MCF 10A (cell line): ENCODE measurements around the gene NFE2L1. TPM values are rescaled to one million over a fixed set of nuclear protein-coding genes. Genes with fewer than 3 reads are reported as not detected.
A peak's percentile ranks its signal among the peaks of the same experiment; 100 is the strongest.

ENCODE experiments used
- BruUV-seq: library from RNA; stranded (reverse); fragments of 400-500 nt; replicated peaks from 2 replicates; lab custom pipeline; 2021; lab: Mats Ljungman, UMichigan
- CTCF ChIA-PET: fragments of 300-600 bp; sonication (Branson Sonifier 250); formaldehyde crosslinking; extraction: SDS; loops from one replicate; lab custom pipeline; 2021; ENCODE audit warnings: antibody characterized with exemption, inconsistent platforms; lab: Yijun Ruan, JAX
- POLR2A ChIA-PET: fragments of 300-600, 350-650 bp; sonication (Branson Sonifier 250); formaldehyde crosslinking; extraction: SDS; loops from one replicate; lab custom pipeline; 2020; ENCODE audit warnings: antibody characterized with exemption, inconsistent platforms; lab: Yijun Ruan, JAX
- DNase-seq: peaks from one replicate; pipeline ENCODE4 v3.0.0-alpha.2; 2018; ENCODE audit not compliant: unreplicated experiment
- H3K27ac Mint-ChIP-seq: one replicate; pipeline ENCODE4 v1.8.0; 2022; ENCODE audit warnings: mild to moderate bottlenecking, low read depth, mixed read lengths; ENCODE audit not compliant: unreplicated experiment
- H3K27me3 Mint-ChIP-seq: one replicate; pipeline ENCODE4 v1.8.0; 2022; ENCODE audit warnings: mixed read lengths; ENCODE audit not compliant: insufficient read depth, unreplicated experiment
- H3K36me3 Mint-ChIP-seq: one replicate; pipeline ENCODE4 v1.8.0; 2022; ENCODE audit warnings: mild to moderate bottlenecking, moderate library complexity, mixed read lengths; ENCODE audit not compliant: insufficient read depth, unreplicated experiment
- H3K4me1 Mint-ChIP-seq: one replicate; pipeline ENCODE4 v1.8.0; 2022; ENCODE audit warnings: mixed read lengths; ENCODE audit not compliant: insufficient read depth, unreplicated experiment
- H3K4me3 Mint-ChIP-seq: one replicate; pipeline ENCODE4 v1.8.0; 2022; ENCODE audit warnings: mild to moderate bottlenecking, moderate library complexity, mixed read lengths; ENCODE audit not compliant: unreplicated experiment
- H3K9me3 Mint-ChIP-seq: one replicate; pipeline ENCODE4 v1.8.0; 2022; ENCODE audit warnings: mixed read lengths; ENCODE audit not compliant: unreplicated experiment
- CTCF ChIP-seq: fragments of 200-600 bp; IDR thresholded peaks from one replicate; pipeline ENCODE4 v1.8.0; 2022; ENCODE audit warnings: antibody characterized with exemption, mild to moderate bottlenecking; ENCODE audit not compliant: unreplicated experiment
- intact Hi-C: fragments of 100-400 bp; cut with micrococcal nuclease; formaldehyde crosslinking; loops from 2 replicates; pipeline ENCODE4 v1.14.1; 2022
- total RNA-seq: library from RNA; stranded (reverse); gene quantifications from 2 replicates; pipeline ENCODE4 v1.2.3, GENCODE V29; 2022

Gene NFE2L1
- total RNA-seq, 1 experiment from 2014 or later = 235 TPM

DNA sequence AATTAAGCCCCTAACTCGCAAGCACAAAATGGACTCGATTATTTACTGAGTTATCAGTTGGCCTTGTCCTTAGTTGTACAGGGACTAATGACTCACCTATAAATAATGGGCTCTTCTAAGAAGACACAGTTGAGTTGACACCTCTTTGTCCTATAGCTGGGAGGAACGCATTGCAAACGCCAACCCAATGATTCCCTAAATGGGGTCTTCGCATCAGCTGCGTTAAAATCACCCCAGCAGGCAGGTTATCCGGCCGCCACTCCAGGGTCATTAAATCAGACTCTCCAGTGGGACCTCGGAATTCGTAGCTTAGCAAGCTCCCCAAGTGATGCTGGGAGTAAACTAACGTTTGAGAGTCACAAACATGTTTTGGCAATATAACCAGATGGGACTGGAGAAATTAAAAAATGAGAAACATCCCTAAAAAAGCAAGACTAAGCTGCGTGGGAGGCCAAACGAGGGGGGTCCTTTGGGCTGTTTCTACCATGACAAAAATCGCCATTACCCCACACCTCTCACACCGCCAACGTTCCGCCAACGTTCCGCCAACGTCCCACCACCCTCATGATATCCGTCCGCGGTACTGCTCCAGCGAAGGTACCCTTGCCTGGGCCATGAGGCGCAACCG, 932 bp upstream of the NFE2L1 start:
- ChIA-PET CTCF (interaction anchor here (0.7 to 6.7 kb wide), 5 partner anchors 11 to 51 kb away, joined by 3 to 61 read pairs (median 3); no protein-coding TSS in a partner anchor), POLR2A (interaction anchor here (0.7 to 17.1 kb wide), 17 partner anchors 9 to 845 kb away, joined by 3 to 353 read pairs (median 10); partner anchors contain the start of genes ATP5MC1, CBX1, SNX11 and SP2)
- TF ChIP-seq CTCF = no peak
- DNase-seq = no peak
- H3K36me3 Mint-ChIP-seq = peaks cover 36% of the 10 kb centered on the region
- H3K27ac Mint-ChIP-seq = peak overlapping the region; percentile 100
- H3K27me3 Mint-ChIP-seq = no peaks in the 10 kb centered on the region
- H3K9me3 Mint-ChIP-seq = no peaks in the 10 kb centered on the region
- intact Hi-C loops = no loop called here
- peaks cover 41% of the 10 kb centered on the region for H3K4me1 Mint-ChIP-seq
- H3K4me3 Mint-ChIP-seq = peak overlapping the region; percentile 91
- BruUV-seq = TSS peak; percentile 77

DNA sequence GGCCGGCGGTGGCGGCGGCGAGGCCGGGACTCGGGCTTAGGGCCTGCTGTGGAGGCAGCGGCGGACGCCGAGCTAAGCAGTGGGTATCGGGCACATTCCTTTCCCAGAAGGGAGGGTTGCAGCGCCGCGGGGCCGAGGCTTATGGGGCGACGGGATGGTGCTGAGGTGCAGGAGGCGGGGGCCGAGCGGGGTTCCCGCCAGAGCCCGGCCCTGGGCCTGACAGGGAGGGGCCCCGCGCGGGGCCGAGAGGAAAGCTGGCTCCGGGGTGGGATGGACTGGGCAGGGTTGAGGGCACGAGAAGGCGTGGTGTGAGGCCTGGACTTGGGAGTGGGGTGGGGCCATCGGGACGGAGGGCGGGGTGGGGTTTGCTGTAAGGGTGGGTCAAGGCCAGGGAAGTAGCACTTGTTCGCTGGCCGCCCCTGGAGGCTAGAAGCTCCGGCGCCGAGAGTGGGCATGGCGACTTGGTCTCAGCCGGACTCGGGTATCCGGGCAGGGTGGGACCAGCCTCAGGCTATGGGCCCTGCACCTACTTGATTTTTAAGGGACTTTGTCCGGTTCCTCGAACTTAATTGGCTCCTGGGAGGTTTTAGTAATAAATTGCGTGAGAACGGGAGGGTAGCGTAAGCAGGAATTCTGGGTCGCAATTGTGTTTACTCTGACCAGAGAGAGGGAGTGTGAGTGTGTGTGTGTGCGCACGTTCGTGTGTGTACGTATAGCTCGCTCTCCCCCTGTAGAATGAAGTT, 396 bp downstream of the NFE2L1 start:
- TF ChIP-seq CTCF = no peak
- Mint-ChIP-seq H3K4me3 (peak overlapping the region; percentile 91), H3K27me3 (no peaks in the 10 kb centered on the region), H3K4me1 (peaks cover 53% of the 10 kb centered on the region), H3K36me3 (peaks cover 44% of the 10 kb centered on the region), H3K9me3 (no peaks in the 10 kb centered on the region), H3K27ac (peak overlapping the region; percentile 100)
- BruUV-seq = no TSS peak
- ChIA-PET CTCF (interaction anchor here (0.5 to 4.0 kb wide), 9 partner anchors 18 to 894 kb away, joined by 3 to 26 read pairs (median 6); no protein-coding TSS in a partner anchor), POLR2A (interaction anchor here (0.6 to 17.1 kb wide), 32 partner anchors 8 to 867 kb away, joined by 3 to 353 read pairs (median 5); partner anchors contain the start of genes ATP5MC1, CBX1, CDK5RAP3 and LRRC46)
- intact Hi-C loops = loop anchor here (1.0 kb wide), 2 partner anchors 22 to 26 kb away; no protein-coding TSS in a partner anchor
- peak; percentile 94 for DNase-seq

- H3K36me3 Mint-ChIP-seq = peaks cover 66% of the 10 kb centered on the region
Observed at GRCh38 chr17:48051283-48051682, 3.1 kb downstream of the NFE2L1 start.

More at GRCh38 chr17:48051283-48051682, 3.1 kb downstream of the NFE2L1 start:
- ChIA-PET POLR2A (interaction anchor here (4.3 to 17.1 kb wide), 7 partner anchors 15 to 156 kb away, joined by 23 to 353 read pairs (median 83); partner anchors contain the start of genes CBX1, SNX11 and SP2), CTCF (interaction anchor here (1.1 to 1.7 kb wide), 2 partner anchors 25 to 29 kb away, joined by 6 to 15 read pairs; no protein-coding TSS in a partner anchor)
- no peaks in the 10 kb centered on the region for H3K9me3 Mint-ChIP-seq
- BruUV-seq = no TSS peak
- TF ChIP-seq CTCF = no peak
- peak overlapping the region; percentile 91 for H3K4me3 Mint-ChIP-seq
- H3K27me3 Mint-ChIP-seq = no peaks in the 10 kb centered on the region
- intact Hi-C loops = no loop called here
- peak; percentile 53 for DNase-seq
- H3K4me1 Mint-ChIP-seq = peaks cover 59% of the 10 kb centered on the region
- H3K27ac Mint-ChIP-seq = peak overlapping the region; percentile 100
